Inflammatory macrophage (primary cell): ENCODE data around the gene FAM174C.
"Not testable (repeated sequence)": the region's sequence is repeated elsewhere in the genome, so short reads cannot be mapped to it uniquely, and the experiment has no call there.

Experiments
- DNase-seq, 2 donors: peaks; one replicate each; pipeline ENCODE4 v3.0.0-alpha.2; 2020 to 2022

Gene FAM174C

DNA sequence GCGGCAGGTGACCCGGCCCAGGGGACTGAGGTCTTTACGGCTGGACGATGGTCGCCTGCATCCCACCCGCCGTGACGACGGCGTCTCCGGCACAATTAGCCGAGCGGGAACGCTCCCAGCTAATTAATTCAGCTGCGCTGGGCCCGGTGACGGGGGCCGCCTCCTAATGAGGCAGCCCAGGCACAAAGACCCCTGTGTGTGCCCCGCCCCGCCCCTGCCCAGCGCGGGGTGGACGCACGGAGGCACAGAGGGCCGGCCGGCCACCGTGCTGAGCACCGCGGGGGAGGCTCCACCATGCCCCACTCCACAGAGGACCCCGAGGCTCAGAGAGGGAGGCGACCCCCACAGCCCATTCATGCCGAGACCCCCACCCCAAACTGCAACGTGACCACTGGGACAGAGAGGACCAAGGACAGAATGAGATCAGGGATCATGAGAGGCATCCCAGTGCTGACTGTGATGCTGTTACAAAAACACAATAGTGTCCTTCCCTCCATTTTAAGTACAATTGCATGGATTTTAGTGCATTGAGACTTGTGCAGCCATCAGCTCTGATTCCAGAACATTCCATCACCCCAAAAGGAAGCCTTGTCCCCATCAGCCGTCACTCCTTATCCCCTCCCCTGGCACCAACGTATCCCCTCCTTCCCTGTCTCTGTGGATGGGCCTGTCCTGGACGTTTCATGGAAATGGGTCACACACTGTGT lies 27.4 kb downstream of the FAM174C start:
- no peak for DNase-seq

DNA sequence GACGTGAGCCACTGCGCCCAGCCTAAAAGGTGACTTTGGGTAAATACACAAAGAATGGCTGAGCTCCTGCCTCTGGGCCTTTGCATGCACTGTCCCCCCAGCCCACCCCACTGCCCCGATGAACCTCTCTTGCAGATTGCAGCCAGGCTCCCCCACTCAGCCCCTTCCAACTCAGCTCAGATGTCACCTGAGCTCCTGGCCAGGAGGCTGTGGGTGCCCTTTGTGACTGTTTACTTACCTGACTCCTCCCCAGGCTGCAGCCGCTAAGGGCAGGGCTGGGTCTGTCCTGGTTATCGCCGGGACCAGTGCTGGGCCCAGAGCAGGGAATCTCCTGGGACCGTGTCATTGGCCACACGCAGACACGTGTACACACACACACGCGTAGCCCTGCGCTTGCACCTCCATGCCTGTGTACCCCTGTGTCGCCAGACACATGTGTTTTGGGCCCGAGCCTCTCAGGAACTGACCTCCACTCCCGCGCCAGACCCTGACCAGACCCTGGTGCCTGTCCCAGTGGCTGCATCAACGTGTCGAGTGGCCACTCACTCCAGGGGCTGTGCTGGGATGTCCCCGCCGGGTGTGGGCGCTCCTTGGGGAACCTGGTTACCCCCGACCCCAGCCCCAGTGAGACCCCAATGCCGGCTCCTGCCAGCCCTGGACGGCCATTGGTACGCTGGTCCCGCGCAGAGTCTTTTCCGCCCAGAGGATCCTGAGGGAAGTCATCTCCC lies 29.0 kb downstream of the FAM174C start:
- DNase-seq = no peak

DNA sequence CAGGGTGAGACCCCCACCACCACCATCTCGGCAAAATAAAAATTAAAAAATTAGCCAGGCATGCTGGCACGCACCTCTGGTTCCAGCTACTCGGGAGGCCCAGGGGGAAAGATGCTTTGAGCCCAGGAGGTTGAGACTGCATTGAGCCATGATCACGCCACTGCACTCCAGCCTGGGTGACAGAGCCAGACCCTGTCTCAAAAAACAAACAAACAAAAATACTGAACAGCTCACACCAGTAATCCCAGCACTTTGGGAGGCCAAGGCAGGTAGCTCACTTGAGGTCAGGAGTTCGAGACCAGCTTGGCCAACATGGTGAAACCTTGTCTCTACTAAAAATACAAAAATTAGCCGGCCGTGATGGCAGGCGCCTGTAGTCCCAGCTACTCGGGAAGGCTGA lies 30.0 kb downstream of the FAM174C start:
- DNase-seq = not testable (repeated sequence)

DNA sequence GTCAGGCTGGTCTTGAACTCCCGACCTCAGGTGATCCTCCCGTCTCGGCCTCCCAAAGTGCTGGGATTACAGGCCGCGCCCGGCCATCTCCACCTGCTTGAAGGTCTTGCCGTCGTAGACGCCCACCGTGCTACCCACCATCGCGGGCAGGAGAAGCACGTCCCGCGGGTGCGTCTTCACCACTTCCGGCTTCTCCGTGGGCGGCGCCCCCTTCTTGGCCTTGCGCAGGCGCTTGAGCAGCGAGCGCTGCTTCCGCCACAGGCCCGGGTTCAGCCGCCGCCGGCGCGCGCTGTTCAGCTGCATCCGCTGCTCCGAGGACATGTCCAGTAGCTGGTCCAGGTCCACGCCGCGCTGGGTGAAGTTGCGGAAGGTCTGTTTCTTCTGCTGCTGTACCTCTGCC lies 32.0 kb downstream of the FAM174C start:
- DNase-seq = no peak

DNA sequence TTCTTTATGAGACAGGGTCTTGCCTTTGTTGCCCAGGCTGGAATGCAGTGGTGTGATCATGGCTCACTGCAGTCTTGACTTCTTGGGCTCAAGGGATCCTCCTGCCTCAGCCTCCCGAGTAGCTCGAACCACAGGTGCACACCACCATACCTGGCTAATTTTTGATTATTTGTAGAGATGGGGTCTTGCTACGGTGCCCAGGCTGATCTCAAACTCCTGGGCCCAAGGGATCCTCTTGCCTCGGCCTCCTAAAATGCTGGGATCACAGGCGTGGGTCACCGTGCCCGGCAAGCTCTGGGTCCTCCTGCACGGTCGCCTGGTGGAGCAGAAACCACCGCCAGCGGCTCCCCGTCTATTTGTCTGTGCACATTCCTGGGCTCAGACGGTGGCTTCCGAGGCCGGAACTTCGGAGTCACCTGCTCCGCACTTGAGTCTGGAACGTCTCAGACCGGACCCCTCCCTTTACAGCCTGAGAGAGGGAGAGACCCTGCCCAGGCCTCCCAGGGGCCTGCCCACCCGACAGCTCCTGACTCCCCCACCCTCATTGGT lies 32.5 kb downstream of the FAM174C start:
- no peak for DNase-seq

DNA sequence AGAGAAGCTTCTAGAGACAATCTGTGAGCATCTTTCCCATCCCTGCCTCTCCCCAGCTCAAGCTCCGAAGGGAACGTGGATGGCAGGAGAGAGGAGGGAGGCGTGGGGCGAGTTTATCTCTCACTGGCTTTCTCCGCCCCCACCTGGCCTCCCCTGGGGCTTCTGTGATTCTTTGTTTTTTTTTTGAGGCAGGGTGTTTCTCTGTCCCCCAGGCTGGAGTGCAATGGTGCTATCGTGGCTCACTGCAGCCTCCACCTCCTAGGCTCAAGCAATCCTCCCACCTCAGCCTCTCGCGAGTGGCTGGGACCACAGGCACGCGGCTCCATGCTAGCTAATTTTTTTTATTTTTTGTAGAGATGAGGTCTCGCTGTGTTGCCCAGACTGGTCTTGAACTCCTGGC lies 33.4 kb downstream of the FAM174C start:
- DNase-seq = no peak

DNA sequence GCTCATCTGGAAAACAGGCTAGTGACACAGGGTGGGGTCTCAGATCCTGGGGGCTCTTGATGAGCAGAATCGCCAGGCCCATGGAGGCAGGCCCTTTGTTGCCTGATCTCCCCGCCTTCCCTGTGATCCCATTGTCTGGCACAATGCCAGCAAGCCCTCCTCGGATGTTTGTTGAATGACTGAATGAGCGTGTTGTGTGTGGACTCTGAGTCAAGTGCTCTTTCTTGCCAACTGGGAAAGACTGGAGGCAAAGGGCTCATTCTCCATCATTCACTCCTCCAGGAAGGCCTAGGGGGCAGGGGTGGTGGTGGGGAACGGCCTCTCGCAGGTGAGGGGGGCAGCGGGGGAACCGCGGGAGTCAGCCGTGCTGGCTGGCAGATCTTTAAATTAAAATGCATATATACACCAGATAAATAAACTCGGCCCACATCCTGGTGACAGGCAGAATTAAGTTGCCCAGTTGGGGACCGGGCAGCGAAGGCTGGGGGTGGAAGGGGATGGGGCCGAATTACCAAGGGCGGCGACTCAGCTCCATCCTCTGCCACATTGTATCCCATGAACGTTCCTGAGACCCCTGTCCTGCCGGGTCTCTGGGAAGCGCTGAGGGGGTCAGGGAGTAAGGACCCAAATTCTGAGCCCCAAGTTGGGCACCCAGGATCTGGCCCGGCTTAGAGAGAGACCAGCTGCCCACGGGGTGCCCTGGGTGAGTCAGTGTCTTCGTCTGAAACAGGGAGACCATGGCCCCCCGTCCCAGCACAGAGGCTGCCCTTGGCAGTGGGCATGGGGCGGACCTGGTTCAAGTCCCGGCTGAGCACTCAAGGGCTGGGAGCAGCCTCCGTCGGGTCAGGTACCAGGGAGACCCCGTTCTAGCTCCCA lies 34.9 kb downstream of the FAM174C start:
- DNase-seq = no peak

DNA sequence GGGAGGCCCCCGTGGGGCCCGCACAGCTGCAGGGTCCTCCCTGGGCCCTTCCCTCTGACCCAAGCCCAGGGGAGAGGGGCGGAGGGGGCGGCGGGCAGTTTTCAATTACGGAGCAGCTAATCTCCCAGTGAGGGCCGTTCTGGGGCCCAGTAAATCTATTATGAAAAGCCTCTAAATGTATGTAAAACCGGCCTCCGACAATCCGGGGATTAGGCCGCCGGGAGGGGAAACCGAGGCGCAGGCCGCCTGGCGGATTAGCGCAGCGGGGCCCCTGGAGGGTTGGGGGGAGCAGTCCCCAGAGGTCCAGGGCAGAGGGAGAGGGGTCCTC lies 35.5 kb downstream of the FAM174C start:
- DNase-seq = no peak

DNA sequence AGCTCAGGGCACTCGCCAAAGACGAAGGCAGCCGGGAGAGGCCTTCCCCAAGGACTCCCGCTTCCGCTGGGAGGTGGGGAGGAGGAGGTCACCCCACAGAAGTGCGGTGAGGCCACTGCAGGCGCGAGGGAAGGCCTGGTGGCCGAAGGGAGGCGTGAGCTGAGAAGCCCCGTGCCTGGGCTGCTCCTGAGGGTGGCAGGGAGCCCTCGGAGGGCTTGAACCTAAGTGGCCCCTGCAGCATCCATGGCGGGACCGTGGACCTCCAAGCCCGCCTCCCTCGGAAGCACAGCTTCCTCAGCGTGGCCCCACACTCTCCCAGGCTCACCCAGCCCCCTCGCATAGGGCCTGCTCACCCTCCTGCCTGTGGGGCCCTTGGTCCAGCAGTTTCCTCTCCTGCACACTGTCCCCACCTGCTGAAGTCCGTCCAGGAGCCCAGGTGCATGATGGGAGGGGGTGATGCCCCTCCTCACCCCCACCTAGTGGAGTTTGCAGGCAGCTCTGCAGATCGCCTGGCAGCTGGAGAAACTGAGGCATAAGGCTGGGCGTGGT lies 36.3 kb downstream of the FAM174C start:
- no peak for DNase-seq

DNA sequence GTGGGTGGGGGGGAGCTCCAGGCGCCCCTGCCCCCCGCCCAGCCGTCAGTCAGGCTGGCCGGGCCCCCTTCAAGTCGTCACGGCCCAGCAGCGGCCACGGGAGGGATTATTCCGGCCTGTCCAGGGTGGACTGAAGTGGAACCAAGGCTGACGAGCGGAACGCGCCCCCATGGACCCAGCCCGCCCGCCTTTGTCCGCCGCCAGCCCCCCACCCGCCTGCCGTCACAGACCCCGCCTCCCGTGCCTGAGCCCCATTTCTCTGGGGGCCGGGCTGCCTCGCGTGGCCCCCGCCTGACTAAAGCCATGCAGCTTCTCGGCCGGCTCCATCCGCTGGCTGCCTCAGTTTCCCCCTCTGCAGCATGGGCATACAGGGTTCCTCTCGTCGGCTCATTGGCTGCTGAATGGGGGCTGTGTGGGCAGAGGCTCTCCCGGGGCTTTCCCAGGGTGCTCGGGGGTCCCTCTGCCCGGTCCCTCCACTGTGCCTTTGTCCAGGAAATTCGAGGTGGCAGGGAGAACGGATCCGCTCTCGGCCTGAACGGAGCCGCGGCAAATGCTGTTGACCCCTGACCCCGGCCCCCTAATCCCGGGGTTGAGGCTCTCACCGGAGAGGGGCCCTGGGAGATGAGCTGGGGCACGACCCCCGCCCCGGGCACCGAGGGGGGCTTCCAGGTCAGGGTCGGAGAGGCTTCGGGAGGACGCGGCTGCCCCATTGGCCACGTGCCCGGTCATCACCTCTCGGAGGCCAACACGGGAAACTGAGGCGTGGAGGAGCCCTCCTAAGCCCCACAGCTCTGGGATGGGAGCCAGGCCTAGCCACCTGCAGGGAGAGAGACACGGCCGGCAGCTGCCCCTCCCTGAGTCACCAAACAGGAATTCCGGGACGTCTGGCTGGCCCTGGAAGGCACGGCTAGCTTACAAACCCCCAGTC lies 37.7 kb downstream of the FAM174C start:
- no peak for DNase-seq

DNA sequence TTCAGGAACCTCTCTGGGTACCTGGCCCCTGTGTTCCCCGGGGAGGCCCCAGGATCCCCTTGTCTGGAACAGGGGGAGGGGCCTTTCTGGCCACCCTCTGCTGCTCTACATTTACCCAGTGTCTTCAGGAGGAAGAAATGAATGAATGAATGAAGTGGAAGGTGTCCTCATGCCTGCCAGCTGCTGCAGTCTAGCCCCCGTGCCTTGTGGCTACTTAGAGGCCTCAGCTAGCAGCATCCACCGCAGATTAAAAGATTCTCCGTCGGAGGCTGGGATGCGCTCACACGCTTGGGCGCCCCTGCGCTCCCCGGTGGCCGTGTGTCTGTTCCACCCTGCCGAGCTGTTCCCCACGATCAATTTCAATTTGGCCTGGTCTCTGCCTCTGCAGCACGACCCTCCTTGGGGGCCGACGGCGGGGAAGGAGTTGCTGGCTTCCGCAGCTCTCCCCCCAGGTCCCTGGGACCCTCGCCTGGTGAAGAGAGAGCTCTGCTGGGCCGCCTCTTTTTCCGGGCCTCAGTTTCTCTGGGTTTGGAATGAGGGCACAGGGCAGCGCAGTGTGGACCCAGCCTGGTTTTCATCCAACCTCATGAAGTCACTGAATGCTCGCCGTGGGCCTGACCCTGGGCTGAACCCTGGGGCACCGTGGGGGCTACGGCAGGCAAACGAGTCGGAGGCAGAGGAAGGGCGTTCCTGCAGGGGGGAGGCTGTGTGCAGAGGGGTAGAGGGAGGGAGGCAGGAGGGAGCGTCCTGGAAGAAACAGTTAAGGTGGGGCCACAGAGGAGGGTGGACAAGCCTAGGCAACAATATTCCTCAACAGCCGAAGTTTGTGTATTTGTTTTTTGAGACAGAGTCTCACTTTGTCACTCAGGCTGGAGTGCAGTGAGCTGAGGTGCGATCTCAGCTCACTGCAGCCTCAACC lies 38.6 kb downstream of the FAM174C start:
- no peak for DNase-seq

DNA sequence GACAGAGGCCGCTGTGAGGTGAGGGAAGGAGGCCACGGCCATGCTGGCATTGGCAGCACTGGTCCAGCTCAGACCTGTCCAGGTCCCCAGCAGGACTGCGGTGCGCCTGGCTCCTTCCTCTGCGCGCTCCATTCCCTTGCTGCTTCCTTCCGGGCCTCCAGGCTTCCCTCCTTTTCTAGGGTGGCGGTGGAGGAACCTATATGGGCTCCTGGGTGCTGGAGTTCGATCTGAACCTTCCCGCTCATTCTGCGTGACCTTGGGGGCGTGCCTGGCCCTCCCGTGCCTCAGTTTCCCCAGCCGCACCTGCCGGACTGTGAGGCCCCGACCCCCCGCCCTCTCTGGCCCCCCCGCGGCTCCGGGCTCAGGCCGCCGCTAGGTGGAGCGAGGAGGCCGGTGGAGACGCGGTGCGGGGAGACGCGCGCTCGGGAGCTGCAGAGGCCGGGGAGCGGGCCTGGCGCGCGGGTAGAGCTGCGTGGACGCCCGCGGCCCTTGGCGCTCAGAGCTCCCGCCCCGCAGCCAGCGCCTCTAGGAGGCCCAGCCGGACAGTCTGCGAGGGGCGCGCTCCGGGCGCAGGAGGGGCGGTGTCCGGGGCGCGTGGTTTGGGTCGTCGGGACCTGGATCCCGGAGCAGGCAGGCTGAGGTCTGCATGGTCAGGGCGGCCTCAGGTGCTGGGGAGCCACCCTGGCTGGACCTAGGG lies 40.3 kb downstream of the FAM174C start:
- DNase-seq = peak; percentile 6 to 32

DNA sequence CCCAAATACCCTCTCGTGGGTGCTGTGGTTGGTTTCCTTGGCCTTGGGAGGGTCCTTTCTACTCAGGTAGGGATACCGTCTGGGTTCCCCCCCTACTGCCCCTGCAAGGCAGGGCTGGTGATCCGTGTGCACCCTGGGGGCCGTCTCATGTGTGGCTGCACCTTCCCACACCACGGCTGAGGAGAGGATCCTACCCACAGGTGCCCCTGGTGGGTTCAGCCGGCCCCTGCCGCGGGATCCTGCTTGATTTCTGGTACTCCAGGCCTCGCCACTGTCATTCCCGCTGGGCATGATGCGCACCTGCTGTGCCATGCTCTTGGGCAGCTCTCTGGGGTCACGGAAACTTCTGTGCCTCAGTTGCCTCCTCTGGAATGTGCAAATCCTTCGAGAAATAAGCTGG lies 41.1 kb downstream of the FAM174C start:
- DNase-seq = no peak

DNA sequence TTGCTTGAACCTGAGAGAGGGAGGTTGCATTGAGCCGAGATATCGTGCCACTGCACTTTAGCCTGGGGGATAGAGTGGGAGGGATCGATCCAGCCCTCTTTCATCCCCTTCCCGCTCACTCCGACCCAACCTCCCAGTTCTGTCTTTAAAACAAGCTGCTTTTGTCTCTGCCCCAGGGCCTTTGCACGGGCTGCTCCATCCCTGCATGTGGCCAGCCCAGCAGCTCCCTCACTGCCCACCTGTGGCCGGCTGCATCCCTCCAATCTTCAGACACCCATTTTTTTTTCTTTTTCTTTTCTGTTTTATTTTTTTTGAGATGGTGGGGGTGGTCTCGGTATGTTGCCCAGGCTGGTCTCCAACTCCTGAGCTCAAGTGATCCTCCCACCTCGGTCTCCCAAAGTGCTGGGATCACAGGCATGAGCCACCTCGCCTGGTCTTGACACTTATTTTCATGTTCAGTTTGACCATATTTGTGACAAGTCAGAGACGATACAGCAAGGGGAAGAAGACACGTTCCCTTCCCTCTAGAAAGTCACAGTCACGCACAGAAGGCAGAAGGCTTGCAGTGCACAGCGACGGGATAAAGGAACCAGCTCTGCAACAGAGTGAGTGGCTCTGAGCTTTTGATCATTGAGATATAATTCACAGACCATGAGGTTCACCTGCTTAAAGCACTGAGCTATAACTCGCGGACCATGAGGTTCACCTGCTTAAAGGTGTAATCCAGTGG lies 42.1 kb downstream of the FAM174C start:
- peak; percentile 10 to 61 for DNase-seq

DNA sequence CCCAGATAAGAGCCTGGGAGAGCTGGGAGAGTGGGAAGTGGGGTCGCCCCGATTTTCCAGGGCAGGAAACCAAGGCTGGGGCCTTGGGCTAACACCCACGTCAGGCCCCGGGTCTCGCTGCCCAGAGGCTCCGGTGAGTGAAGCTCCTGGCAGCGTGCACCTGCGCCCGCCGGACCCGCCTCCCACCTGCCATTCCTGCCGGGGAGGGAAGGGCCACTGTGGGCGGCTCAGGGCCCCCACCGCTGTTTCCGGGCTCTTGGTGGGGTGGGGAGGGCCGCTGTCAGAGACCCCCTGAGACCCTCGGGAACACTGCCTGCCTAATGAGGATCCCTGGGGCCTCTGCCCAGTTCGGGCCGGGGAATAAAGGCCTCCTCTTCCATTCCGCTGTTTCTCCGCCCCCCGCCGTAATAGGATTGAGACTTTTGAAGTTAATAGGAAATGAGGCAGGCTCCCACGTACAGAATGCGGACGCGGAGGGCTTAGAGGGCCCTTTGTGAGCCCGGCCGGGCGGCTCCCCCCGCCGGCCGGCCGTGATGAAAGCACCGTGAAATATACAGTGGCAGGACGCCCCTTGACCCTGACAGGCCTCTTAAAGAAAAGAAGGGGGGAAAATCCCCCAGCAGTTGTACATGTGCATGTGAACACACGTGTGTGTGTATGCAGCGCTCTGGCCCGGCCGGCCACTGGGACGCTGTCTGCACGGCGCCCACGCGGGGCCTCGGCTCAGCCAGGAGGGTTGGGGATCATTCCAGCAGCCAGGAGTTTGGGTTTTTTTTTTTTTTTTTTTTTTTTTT lies 43.5 kb downstream of the FAM174C start:
- DNase-seq = no peak

DNA sequence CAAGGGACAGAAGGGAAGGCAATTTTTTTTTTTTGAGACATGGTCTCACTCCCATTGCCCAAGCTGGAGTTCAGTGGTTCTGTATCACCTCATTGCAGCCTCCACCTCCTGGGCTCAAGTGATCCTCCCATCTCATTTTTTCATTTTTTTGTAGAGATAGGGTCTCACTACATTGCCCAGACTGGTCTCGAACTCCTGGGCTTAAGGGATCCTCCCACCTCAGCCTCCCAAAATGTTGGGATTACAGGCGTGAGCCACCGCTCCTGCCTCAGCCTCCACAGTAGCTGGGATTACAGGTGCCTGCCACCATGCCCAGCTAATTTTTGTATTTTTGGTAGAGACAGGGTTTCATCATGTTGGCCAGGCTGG lies 44.9 kb downstream of the FAM174C start:
- not testable (repeated sequence) for DNase-seq

DNA sequence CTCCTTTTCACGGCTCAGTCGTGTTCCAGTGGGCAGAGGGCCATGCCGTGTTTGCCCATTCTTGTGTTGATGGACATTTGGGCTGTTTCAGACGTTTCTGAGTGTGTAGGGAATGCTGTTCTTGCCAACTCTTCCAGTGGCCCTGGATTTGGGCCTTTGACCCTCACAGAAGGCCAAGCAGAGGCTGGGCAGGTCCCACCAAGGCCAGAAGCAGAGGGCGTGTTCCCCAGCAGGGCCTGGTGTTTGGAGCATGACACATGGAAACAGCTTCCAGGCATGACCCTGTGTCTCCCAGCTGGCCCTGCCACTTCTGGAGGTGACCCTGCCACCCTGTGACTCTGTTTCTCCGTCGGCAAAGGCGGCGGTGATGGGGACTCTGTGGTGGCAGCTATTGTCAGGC lies 46.2 kb downstream of the FAM174C start:
- DNase-seq = no peak

DNA sequence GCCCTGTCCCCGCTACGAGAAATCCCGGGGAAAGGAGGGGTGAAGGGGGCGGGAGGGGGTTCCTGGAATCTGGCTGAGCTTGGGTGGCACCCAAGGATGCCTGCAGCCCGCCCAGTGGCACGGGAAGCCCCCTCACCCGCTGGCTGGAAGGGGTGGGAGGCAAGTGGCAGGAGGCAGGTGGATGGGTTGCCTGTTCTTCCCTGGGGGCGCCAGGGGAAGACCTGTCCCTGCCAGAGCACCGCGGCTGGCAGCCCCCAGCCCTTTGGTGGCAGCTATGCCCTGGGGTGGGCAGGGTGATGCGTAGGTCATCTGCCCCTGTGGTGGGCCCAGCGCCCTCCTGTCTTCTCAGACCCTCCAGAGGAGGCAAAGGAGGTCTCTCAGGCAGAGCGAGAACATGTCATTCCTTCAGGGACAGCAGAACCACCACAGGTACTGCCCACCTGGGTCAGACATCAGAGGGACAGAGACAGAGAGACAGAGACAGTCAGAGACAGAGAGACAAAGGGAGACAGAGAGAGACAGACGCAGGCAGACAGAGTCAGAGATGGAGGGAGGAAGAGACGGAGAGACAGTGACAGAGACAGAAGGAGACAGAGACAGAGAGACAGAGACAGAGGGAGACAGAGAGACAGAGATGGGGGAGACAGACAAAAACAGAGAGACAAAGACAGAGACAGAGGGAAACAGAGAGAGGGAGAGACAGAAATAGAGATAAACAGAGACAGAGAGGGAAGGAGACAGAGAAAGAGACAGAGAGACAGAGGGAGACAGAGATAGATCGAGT lies 47.1 kb downstream of the FAM174C start:
- DNase-seq = no peak
